Bone marrow (tissue), 2 donors: ENCODE measurements around the gene SFR1.

Experiments
- DNase-seq, 2 donors: peaks; one replicate each; lab custom pipeline; 2025; lab: John Stamatoyannopoulos, UW

SFR1 gene

GRCh38 chr10:104121485-104122224, at the start of gene SFR1:
TSS of gene SFR1 (plus strand) at chr10:104122171. CDS start at chr10:104122184, 13 bp downstream.
- DNase-seq, result peak; percentile 89 to 96

- no peak for DNase-seq
Observed at GRCh38 chr10:104072786-104073185, 49.2 kb upstream of the SFR1 start.

GRCh38 chr10:104074505-104074904, 47.5 kb upstream of the SFR1 start:
- DNase-seq, result no peak

GRCh38 chr10:104076743-104077160, 45.2 kb upstream of the SFR1 start:
- no peak for DNase-seq

- no peak for DNase-seq
Observed at GRCh38 chr10:104077247-104077646, 44.7 kb upstream of the SFR1 start.

- DNase-seq, result no peak
Observed at GRCh38 chr10:104077663-104078151, 44.3 kb upstream of the SFR1 start.

GRCh38 chr10:104080762-104081161, 41.2 kb upstream of the SFR1 start:
- peak in 1 of 2 donors; percentile 14 for DNase-seq

GRCh38 chr10:104081998-104082397, 40.0 kb upstream of the SFR1 start:
- no peak for DNase-seq

- no peak for DNase-seq
Observed at GRCh38 chr10:104084482-104085142, 37.4 kb upstream of the SFR1 start.

GRCh38 chr10:104085801-104086400, 36.1 kb upstream of the SFR1 start, which contains the start of gene COL17A1:
TSS of gene COL17A1 (minus strand) at chr10:104085880. CDS start at chr10:104080673, 5,207 bp downstream.
- no peak for DNase-seq

- no peak for DNase-seq
Observed at GRCh38 chr10:104088239-104088638, 33.7 kb upstream of the SFR1 start.

- DNase-seq, result no peak
Observed at GRCh38 chr10:104089621-104090020, 32.4 kb upstream of the SFR1 start.

- DNase-seq, result no peak
Observed at GRCh38 chr10:104090611-104091010, 31.4 kb upstream of the SFR1 start.

GRCh38 chr10:104092749-104093148, 29.2 kb upstream of the SFR1 start:
- DNase-seq, result no peak

- no peak for DNase-seq
Observed at GRCh38 chr10:104096692-104097091, 25.3 kb upstream of the SFR1 start.

- DNase-seq, result no peak
Observed at GRCh38 chr10:104098358-104098925, 23.5 kb upstream of the SFR1 start.

GRCh38 chr10:104099269-104099668, 22.7 kb upstream of the SFR1 start:
- DNase-seq, result no peak

GRCh38 chr10:104099941-104100340, 22.0 kb upstream of the SFR1 start:
- DNase-seq, result no peak

GRCh38 chr10:104100795-104101194, 21.2 kb upstream of the SFR1 start:
- no peak for DNase-seq

GRCh38 chr10:104101902-104102301, 20.1 kb upstream of the SFR1 start:
- no peak for DNase-seq

- DNase-seq, result no peak
Observed at GRCh38 chr10:104103956-104104355, 18.0 kb upstream of the SFR1 start.

GRCh38 chr10:104104418-104104817, 17.6 kb upstream of the SFR1 start:
- DNase-seq, result no peak
